DND-41 (cell line): ENCODE data around the gene ELMOD1.

Experiments
- CTCF ChIP-seq: IDR thresholded peaks from 2 replicates; pipeline ENCODE4 v1.5.1; 2012; ENCODE audit warnings: borderline replicate concordance, low read length, moderate library complexity, mild to moderate bottlenecking; ENCODE audit not compliant: poor library complexity, severe bottlenecking; ENCODE audit errors: extremely low read depth
- EZH2 ChIP-seq: IDR thresholded peaks from 3 replicates; pipeline ENCODE4 v1.6.1; 2012; ENCODE audit warnings: borderline replicate concordance, low read depth, mild to moderate bottlenecking, moderate library complexity, low read length, inconsistent platforms; ENCODE audit not compliant: severe bottlenecking

- no peak for TF ChIP-seq CTCF
- TF ChIP-seq EZH2: no peak
Observed at GRCh38 chr11:107713009-107713408, 122.1 kb downstream of the ELMOD1 start.
